Tibial nerve (tissue), 4 donors: ENCODE data around the gene KIF17.

Experiments
- CTCF ChIP-seq, 5 experiments: fragments of 200-600 bp in 3 of 5; fragments of 450-650 bp in 2 of 5; sonication (generic) in 3 of 5; IDR thresholded peaks; one replicate each; pipeline ENCODE4 v1.5.1; 2016 to 2019; ENCODE audit warnings: antibody characterized with exemption in 5 of 5, mild to moderate bottlenecking in 3 of 5, moderate library complexity in 2 of 5
- EP300 ChIP-seq, 2 donors: sonication (generic); formaldehyde crosslinking; IDR thresholded peaks; one replicate each; pipeline ENCODE4 v1.6.1; 2017; ENCODE audit warnings: antibody characterized with exemption in 2 of 2, mild to moderate bottlenecking in 1 of 2
- POLR2A ChIP-seq, 2 donors: fragments of 450-650 bp; IDR thresholded peaks; one replicate each; pipeline ENCODE4 v1.6.1; 2017; ENCODE audit warnings: antibody characterized with exemption in 2 of 2, mild to moderate bottlenecking in 2 of 2, moderate library complexity in 2 of 2

DNA sequence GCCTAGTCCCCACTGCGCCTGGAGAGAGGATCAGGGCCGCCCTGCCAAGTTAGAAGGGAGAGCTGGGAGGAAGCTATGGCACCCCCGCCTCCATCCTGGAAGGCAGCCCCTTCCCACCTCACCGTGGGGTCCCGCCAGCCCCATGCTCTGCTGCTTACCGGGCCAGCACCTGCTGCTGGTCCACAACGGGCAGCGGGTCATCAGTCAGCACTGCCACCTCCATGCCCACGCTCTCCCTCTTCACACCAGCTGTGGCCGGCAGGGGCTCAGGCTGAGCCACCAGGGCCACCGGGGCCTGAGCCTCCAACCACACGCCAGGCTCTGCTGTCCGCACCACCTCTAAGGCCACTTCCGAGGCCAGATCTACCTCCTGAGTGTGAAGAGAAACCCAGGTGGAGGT lies 33.2 kb downstream of the KIF17 start:
- TF ChIP-seq CTCF (IDR thresholded peaks at IDR 0.05) (no peak), EP300 (IDR thresholded peaks at IDR 0.05) (no peak), POLR2A (IDR thresholded peaks at IDR 0.05) (no peak)
